HepG2 (cell line): ENCODE measurements around the gene IL2RA. TPM values are rescaled to one million over a fixed set of nuclear protein-coding genes. Genes with fewer than 3 reads are reported as not detected.

Experiments
- AHDC1 ChIP-seq: sonication (generic); formaldehyde crosslinking; IDR thresholded peaks from 2 replicates; pipeline ENCODE4 v1.5.1; 2020; ENCODE audit warnings: mild to moderate bottlenecking, missing genetic modification reagents, borderline replicate concordance
- BCL3 ChIP-seq: sonication (generic); formaldehyde crosslinking; IDR thresholded peaks from 2 replicates; pipeline ENCODE4 v1.5.1; 2020; ENCODE audit warnings: mild to moderate bottlenecking, missing genetic modification reagents, moderate library complexity
- CSRNP1 ChIP-seq: sonication (generic); formaldehyde crosslinking; IDR thresholded peaks from 2 replicates; pipeline ENCODE4 v1.8.1; 2023; ENCODE audit warnings: mild to moderate bottlenecking, missing genetic modification reagents
- ISX ChIP-seq: sonication (generic); formaldehyde crosslinking; conservative IDR thresholded peaks from 2 replicates; pipeline ENCODE4 v1.5.0; 2020; ENCODE audit warnings: missing genetic modification reagents
- MEF2D ChIP-seq: sonication (generic); formaldehyde crosslinking; IDR thresholded peaks from 2 replicates; pipeline ENCODE4 v1.5.1; 2020; ENCODE audit warnings: mild to moderate bottlenecking, missing genetic modification reagents
- NFATC3 ChIP-seq: sonication (generic); formaldehyde crosslinking; IDR thresholded peaks from 2 replicates; pipeline ENCODE4 v1.5.1; 2020; ENCODE audit warnings: mild to moderate bottlenecking, missing genetic modification reagents
- NFKB2 ChIP-seq: sonication (generic); formaldehyde crosslinking; IDR thresholded peaks from 2 replicates; pipeline ENCODE4 v1.4.0; 2020; ENCODE audit warnings: missing genetic modification reagents, borderline replicate concordance
- SNAI1 ChIP-seq: sonication (generic); formaldehyde crosslinking; IDR thresholded peaks from 2 replicates; pipeline ENCODE4 v1.5.0; 2020; ENCODE audit warnings: mild to moderate bottlenecking, missing genetic modification reagents, borderline replicate concordance
- TARDBP ChIP-seq: sonication (generic); formaldehyde crosslinking; IDR thresholded peaks from 2 replicates; pipeline ENCODE4 v1.8.0; 2022; ENCODE audit warnings: mild to moderate bottlenecking, missing genetic modification reagents
- ZKSCAN5 ChIP-seq: sonication (generic); formaldehyde crosslinking; IDR thresholded peaks from 2 replicates; pipeline ENCODE4 v1.5.1; 2020; ENCODE audit warnings: mild to moderate bottlenecking, missing genetic modification reagents
- ZNF710 ChIP-seq: sonication (generic); formaldehyde crosslinking; IDR thresholded peaks from 2 replicates; pipeline ENCODE4 v1.5.0; 2020; ENCODE audit warnings: mild to moderate bottlenecking, missing genetic modification reagents, borderline replicate concordance
- polyA plus RNA-seq, 8 experiments: library from polyadenylated mRNA; depleted of rRNA in 3 of 8; stranded (reverse) in 7 of 8; unstranded in 1 of 8; fragments of >200 nt; fragmentation: Illumina TruSeq in 4 of 8; extraction: Trizol in 4 of 8; gene quantifications; 2 replicates each; pipeline versions ENCODE4 v1.2.1 to v1.2.3, GENCODE V29; 2011 to 2016; ENCODE audit warnings: low read depth in 4 of 8, missing spikeins in 1 of 8, mixed read lengths in 1 of 8; ENCODE audit not compliant: insufficient read depth in 1 of 8
- total RNA-seq, 5 experiments: library from RNA; depleted of rRNA; stranded (reverse); fragments of >200 nt; fragmentation: Illumina TruSeq; extraction: Trizol; gene quantifications; 2 replicates each; pipeline ENCODE4 v1.2.3, GENCODE V29; 2016; ENCODE audit warnings: low read depth in 1 of 5
- TF ChIP-seq, protein P1 (sequence below): sonication (generic); formaldehyde crosslinking; IDR thresholded peaks from 2 replicates; pipeline ENCODE4 v1.5.1; 2020; ENCODE audit warnings: mild to moderate bottlenecking, missing genetic modification reagents, moderate library complexity

The IL2RA gene
- total and polyA plus RNA-seq, 2 of the 13 experiments (the other 11 are each of a cell fraction or from before 2014, with no cell fraction given), result not detected

- peak; percentile 0; the same call in 1 of the 2 replicates for TF ChIP-seq CSRNP1 (CRISPR knock-in tag)
- no peak for TF ChIP-seq NFKB2 (CRISPR knock-in tag)
- TF ChIP-seq MEF2D, result 0 out of 2 replicates have a peak, but pooled peaks have one; percentile 45
- TF ChIP-seq NFATC3 (CRISPR knock-in tag), result no peak
- TF ChIP-seq SNAI1 (CRISPR knock-in tag), result 0 out of 2 replicates have a peak, but pooled peaks have one; percentile 25
- TF ChIP-seq ISX (CRISPR knock-in tag), result no peak
- no peak for TF ChIP-seq TARDBP (CRISPR knock-in tag)
- 0 out of 2 replicates have a peak, but pooled peaks have one; percentile 38 for TF ChIP-seq ZNF710
- TF ChIP-seq, protein P1, sequence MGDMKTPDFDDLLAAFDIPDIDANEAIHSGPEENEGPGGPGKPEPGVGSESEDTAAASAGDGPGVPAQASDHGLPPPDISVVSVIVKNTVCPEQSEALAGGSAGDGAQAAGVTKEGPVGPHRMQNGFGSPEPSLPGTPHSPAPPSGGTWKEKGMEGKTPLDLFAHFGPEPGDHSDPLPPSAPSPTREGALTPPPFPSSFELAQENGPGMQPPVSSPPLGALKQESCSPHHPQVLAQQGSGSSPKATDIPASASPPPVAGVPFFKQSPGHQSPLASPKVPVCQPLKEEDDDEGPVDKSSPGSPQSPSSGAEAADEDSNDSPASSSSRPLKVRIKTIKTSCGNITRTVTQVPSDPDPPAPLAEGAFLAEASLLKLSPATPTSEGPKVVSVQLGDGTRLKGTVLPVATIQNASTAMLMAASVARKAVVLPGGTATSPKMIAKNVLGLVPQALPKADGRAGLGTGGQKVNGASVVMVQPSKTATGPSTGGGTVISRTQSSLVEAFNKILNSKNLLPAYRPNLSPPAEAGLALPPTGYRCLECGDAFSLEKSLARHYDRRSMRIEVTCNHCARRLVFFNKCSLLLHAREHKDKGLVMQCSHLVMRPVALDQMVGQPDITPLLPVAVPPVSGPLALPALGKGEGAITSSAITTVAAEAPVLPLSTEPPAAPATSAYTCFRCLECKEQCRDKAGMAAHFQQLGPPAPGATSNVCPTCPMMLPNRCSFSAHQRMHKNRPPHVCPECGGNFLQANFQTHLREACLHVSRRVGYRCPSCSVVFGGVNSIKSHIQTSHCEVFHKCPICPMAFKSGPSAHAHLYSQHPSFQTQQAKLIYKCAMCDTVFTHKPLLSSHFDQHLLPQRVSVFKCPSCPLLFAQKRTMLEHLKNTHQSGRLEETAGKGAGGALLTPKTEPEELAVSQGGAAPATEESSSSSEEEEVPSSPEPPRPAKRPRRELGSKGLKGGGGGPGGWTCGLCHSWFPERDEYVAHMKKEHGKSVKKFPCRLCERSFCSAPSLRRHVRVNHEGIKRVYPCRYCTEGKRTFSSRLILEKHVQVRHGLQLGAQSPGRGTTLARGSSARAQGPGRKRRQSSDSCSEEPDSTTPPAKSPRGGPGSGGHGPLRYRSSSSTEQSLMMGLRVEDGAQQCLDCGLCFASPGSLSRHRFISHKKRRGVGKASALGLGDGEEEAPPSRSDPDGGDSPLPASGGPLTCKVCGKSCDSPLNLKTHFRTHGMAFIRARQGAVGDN (CRISPR knock-in tag), result peak; percentile 71
- TF ChIP-seq ZKSCAN5 (CRISPR knock-in tag), result no peak
- no peak for TF ChIP-seq BCL3 (CRISPR knock-in tag)
- 0 out of 2 replicates have a peak, but pooled peaks have one; percentile 42 for TF ChIP-seq AHDC1 (CRISPR knock-in tag)
Observed at GRCh38 chr10:6089334-6090219, 27.4 kb upstream of the IL2RA start (continued).
